Sigmoid colon (tissue), 7 donors: ENCODE results near the gene MCFD2. TPM values are rescaled to one million over a fixed set of nuclear protein-coding genes. Genes with fewer than 3 reads are reported as not detected.

ENCODE experiments used
- DNase-seq: peaks from one replicate; pipeline ENCODE4 v3.0.0-alpha.2; 2019
- H3K27ac ChIP-seq, 4 donors: fragments of 200-600 bp; sonication (generic); one replicate each; pipeline ENCODE4 v1.5.1; 2016 to 2019; ENCODE audit warnings: mild to moderate bottlenecking in 1 of 4
- H3K27me3 ChIP-seq, 3 donors: fragments of 200-600 bp; sonication (generic); one replicate each; pipeline ENCODE4 v1.5.1; 2019; ENCODE audit warnings: mild to moderate bottlenecking in 1 of 3
- H3K36me3 ChIP-seq, 4 donors: fragments of 200-600 bp; sonication (generic); one replicate each; pipeline ENCODE4 v1.5.1; 2016 to 2019
- H3K4me1 ChIP-seq, 4 donors: fragments of 200-600 bp; sonication (generic); one replicate each; pipeline ENCODE4 v1.5.1; 2017 to 2019
- H3K4me3 ChIP-seq, 4 donors: fragments of 200-600 bp; sonication (generic); one replicate each; pipeline ENCODE4 v1.5.1; 2017 to 2019; ENCODE audit warnings: mild to moderate bottlenecking in 2 of 4, moderate library complexity in 1 of 4
- H3K9me3 ChIP-seq, 4 donors: fragments of 200-600 bp in 3 of 4; sonication (generic) in 3 of 4; one replicate each; pipeline versions ENCODE4 v1.5.1 to v1.6.1; 2013 to 2019
- CTCF ChIP-seq, 4 experiments: fragments of 450-650 bp in 3 of 4; fragments of 200-600 bp in 1 of 4; IDR thresholded peaks; one replicate each; pipeline ENCODE4 v1.5.1; 2016 to 2019; ENCODE audit warnings: antibody characterized with exemption in 4 of 4, mild to moderate bottlenecking in 3 of 4, moderate library complexity in 2 of 4
- EP300 ChIP-seq, 4 donors: sonication (generic); formaldehyde crosslinking; IDR thresholded peaks; one replicate each; pipeline ENCODE4 v1.6.1; 2017; ENCODE audit warnings: antibody characterized with exemption in 4 of 4
- POLR2A ChIP-seq, 2 donors: fragments of 450-650 bp; IDR thresholded peaks; one replicate each; pipeline ENCODE4 v1.6.1; 2016; ENCODE audit warnings: antibody characterized with exemption in 2 of 2, mild to moderate bottlenecking in 2 of 2, moderate library complexity in 2 of 2
- POLR2AphosphoS5 ChIP-seq, 4 donors: sonication (generic); formaldehyde crosslinking; IDR thresholded peaks; one replicate each; pipeline ENCODE4 v1.6.1; 2017; ENCODE audit warnings: antibody characterized with exemption in 4 of 4
- WGBS, 2 donors: extraction: QIAGEN DNeasy Blood & Tissue Kit; methylation state at CpG; one replicate each; pipeline ENCODE4 v1.1.7; 2013; 5-methylcytosine and 5-hydroxymethylcytosine counted together
- intact Hi-C: fragments of 100-400 bp; cut with DNase I; formaldehyde crosslinking; loops from one replicate; pipeline ENCODE4 v1.15.1; 2023
- polyA plus RNA-seq, 3 donors: library from polyadenylated mRNA; stranded (reverse); fragments of 200-250 nt; gene quantifications; one replicate each; pipeline ENCODE4 v1.2.3, GENCODE V29; 2013
- total RNA-seq, 4 donors: library from RNA; depleted of rRNA; stranded (reverse); fragments of >200 nt; gene quantifications; one replicate each; pipeline ENCODE4 v1.1.0, GENCODE V29; 2016
- donor health status: healthy with polysubstance abuse.
- donor health status: Bipolar disorder and iron deficiency.
- donor health status: healthy.

The MCFD2 gene
- total and polyA plus RNA-seq, 7 donors = 13.4 to 75.7 (median 50.1) TPM

GRCh38 chr2:46917628-46918027, 2.0 kb upstream of the MCFD2 start:
- Histone ChIP-seq H3K27ac (no peak overlapping the region), H3K4me3 (no peak overlapping the region), H3K27me3 (no peaks in the 10 kb centered on the region), H3K4me1 (peaks cover 0 to 35% (median 26%) of the 10 kb centered on the region in 4 donors), H3K36me3 (no peaks in the 10 kb centered on the region), H3K9me3 (no peaks in the 10 kb centered on the region)
- intact Hi-C loops = loop anchor here (2.0 kb wide), 1 partner anchor 405 kb away; no protein-coding TSS in a partner anchor
- TF ChIP-seq POLR2AphosphoS5 (IDR thresholded peaks at IDR 0.05) (no peak), EP300 (IDR thresholded peaks at IDR 0.05) (no peak), CTCF (IDR thresholded peaks at IDR 0.05) (no peak), POLR2A (IDR thresholded peaks at IDR 0.05) (no peak)
- DNase-seq = no peak

DNA sequence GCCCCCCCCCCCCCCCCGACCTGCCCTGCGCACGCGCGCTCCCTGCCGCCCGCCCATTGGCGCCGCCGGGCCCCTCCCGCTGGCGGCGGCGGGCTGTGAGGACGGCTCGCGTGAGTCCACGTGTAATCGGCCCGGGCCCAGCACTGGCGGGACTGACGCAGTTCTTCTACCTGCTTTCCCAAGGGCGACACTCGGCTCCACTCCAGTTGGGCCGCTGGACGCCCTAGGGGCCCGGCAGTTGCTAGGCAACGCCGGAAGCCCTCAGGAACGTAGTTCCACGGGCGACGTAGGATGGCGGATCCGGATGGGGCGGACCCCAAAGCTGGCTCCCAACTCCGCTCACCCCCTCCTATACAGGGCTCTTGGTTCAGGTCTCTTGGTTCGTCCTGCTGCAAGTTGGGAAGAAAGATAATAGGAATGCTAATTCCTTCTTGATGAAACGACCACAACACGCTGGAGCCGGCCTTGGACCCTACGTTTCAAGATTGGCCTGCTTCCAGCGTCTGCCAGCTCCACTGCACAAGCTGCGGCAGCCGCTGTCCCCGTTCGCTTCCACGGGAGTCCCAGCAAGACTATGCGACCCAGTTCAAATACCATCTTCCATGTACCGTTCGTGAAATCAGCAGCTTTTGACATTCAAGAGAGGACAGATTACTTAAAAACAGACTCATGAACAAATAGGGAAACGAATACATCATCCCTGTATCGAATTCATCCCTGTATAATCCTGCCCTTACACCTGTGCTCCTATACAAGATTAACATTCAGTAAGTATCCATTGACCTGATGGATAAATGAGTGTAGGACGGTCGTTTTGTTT, 415 bp upstream of the MCFD2 start:
- Histone ChIP-seq H3K4me1 (peaks cover 0 to 38% (median 26%) of the 10 kb centered on the region in 4 donors), H3K36me3 (peaks cover 0 to 4% (median 0%) of the 10 kb centered on the region in 4 donors), H3K27ac (peak overlapping the region; percentile 94 to 98 (median 97)), H3K9me3 (no peaks in the 10 kb centered on the region), H3K4me3 (peak overlapping the region; percentile 95 to 99 (median 99)), H3K27me3 (no peaks in the 10 kb centered on the region)
- 1% methylated on average over 55 of the region's 55 CpGs for WGBS, 2 donors
- intact Hi-C loops = no loop called here
- DNase-seq = peak; percentile 97
- peak; percentile 75 to 90 (median 88) for TF ChIP-seq POLR2AphosphoS5 (IDR thresholded peaks at IDR 0.05)
- no peak for TF ChIP-seq CTCF (IDR thresholded peaks at IDR 0.05)
- TF ChIP-seq EP300 (IDR thresholded peaks at IDR 0.05) = no peak
- TF ChIP-seq POLR2A (IDR thresholded peaks at IDR 0.05) = peak; percentile 8 to 43

DNA sequence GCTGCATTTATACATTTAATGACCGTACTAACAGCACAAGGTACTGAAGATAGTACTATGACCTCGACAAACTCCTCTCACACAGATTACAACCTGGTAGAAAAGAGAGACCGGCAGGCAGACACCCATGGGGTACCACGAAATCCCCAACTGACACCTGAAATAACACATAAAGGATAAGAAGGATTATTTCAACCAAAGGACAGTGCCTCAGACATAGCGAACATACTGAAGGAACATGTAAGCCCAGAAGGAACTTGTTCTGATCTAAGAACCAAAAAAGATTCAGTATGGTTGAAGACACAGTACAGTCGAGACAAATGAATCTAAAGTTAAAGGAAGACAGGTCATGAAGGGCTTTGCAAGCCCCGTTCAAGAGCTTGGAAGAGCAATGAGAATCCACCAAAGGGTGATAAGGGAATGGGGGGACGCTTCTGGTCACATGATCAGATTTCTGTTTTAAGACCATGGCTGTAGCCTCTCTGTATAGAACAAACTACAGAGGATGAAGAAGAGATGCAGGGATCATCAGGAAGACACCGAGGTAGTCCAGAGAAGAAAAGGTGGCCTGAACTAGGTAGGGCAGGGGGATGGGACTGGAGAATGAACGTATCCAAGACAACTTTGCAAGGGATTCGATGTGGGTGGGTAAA, 902 bp downstream of the MCFD2 start:
- Histone ChIP-seq H3K9me3 (no peaks in the 10 kb centered on the region), H3K4me1 (peaks cover 0 to 42% (median 26%) of the 10 kb centered on the region in 4 donors), H3K27me3 (no peaks in the 10 kb centered on the region), H3K27ac (peak overlapping the region; percentile 94 to 98 (median 97)), H3K4me3 (peak overlapping the region; percentile 95 to 99 (median 99)), H3K36me3 (peaks cover 0 to 17% (median 8%) of the 10 kb centered on the region in 4 donors)
- intact Hi-C loops = no loop called here
- 35 to 42% methylated on average over 11 of the region's 11 CpGs for WGBS, 2 donors
- TF ChIP-seq POLR2AphosphoS5 (IDR thresholded peaks at IDR 0.05) (no peak), POLR2A (IDR thresholded peaks at IDR 0.05) (no peak), EP300 (IDR thresholded peaks at IDR 0.05) (no peak), CTCF (IDR thresholded peaks at IDR 0.05) (no peak)
- DNase-seq = no peak

DNA sequence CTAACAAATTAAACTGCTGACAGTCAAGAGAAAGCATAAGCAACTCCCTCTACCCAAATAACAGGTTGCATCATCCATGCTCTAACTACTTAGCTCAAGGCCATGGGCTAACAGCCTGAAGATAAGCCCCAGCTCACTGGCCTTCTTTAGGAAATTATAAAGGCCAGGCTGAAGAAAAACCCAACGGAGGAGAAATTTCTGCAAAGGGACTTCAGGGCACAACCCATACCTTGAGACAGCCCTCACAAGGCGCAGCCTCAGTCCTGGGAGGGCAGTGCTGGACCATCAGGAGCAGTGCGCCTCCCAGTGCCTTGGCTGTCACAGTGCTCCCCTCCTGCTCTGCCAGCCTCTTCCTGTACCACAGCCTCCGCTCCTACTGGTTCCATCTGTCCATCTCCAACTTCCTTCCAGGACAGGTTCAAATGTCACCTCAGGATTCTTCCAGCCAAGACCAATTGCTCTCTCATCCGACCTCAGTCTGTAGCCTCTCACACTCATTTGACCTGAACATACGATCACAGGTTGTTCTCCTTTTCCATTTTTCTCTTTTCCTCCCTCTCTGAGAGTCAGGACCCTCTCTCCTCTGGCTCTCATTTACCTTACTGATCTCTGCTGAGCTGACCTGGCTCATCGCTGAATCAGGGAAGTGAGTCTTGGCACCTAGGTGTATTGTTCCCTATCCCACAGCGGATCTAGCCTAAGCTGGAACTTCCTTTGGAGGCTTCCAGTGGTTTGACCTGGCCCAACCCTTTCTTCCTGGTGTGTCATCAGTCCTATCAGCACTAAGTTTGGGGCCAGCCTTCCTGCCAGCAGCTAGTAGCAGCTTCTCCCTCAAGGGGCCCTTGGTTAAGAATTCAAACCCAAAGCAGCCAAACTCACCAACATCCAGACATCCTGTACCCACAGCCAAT, 1.9 kb downstream of the MCFD2 start:
- Histone ChIP-seq H3K4me1 (peaks cover 0 to 46% (median 26%) of the 10 kb centered on the region in 4 donors), H3K9me3 (no peaks in the 10 kb centered on the region), H3K27ac (peak overlapping the region; percentile 94 to 98 (median 97)), H3K27me3 (no peaks in the 10 kb centered on the region), H3K36me3 (peaks cover 6 to 27% (median 11%) of the 10 kb centered on the region in 4 donors), H3K4me3 (no peak overlapping the region)
- DNase-seq = peak; percentile 69
- WGBS, 2 donors = 87 to 90% methylated on average over 8 of the region's 8 CpGs
- intact Hi-C loops = no loop called here
- peak in 2 of 4 donors; percentile 11 to 31 for TF ChIP-seq POLR2AphosphoS5 (IDR thresholded peaks at IDR 0.05)
- TF ChIP-seq EP300 (IDR thresholded peaks at IDR 0.05) = no peak
